K562 (cell line): Measurements from ENCODE around the gene AGPAT4. TPM values are rescaled to one million over a fixed set of nuclear protein-coding genes. Genes with fewer than 3 reads are reported as not detected.
A peak's percentile ranks its signal among the peaks of the same experiment; 100 is the strongest.

Experiments
- ATAC-seq: fragments of 200-7000 bp; cut with Tn5 transposase; 3 replicates; pipeline ENCODE4 v1.9.1; 2020; ENCODE audit warnings: moderate library complexity
- BruUV-seq: library from RNA; stranded (reverse); fragments of 400-500 nt; replicated peaks from 2 replicates; lab custom pipeline; 2021; lab: Mats Ljungman, UMichigan
- CTCF ChIA-PET: fragments of 300-600 bp; formaldehyde crosslinking; extraction: SDS; loops from one replicate; lab custom pipeline; 2021; ENCODE audit warnings: low intra/inter-chr PET ratio; lab: Yijun Ruan, JAX
- POLR2A ChIA-PET: fragments of 300-600, 350-650 bp; sonication (Branson Sonifier 250); formaldehyde crosslinking; extraction: SDS; loops from one replicate; lab custom pipeline; 2021; ENCODE audit warnings: antibody characterized with exemption, inconsistent platforms; lab: Yijun Ruan, JAX
- DNase-seq, 4 experiments: peaks; one replicate each; pipeline versions ENCODE4 v3.0.0 to v3.0.0-alpha.2; 2011 to 2018; ENCODE audit warnings: low spot score in 3 of 4, mixed read lengths in 3 of 4; ENCODE audit errors: extremely low read depth in 1 of 4
- FAIRE-seq: peaks from 2 replicates; lab custom pipeline; 2011; peaks lifted over from hg19 to GRCh38; lab: Jason Lieb, UNC
- H2AFZ ChIP-seq: 2 replicates; pipeline ENCODE4 v1.6.0; 2011; ENCODE audit warnings: low read depth, low read length, control low read depth, inconsistent platforms
- H3K27ac ChIP-seq: fragments of 200-600 bp; 3 replicates; pipeline ENCODE4 v1.8.0; 2011; ENCODE audit warnings: low read depth, mild to moderate bottlenecking, control low read depth, inconsistent platforms, low read length, moderate library complexity, mixed read lengths; ENCODE audit errors: extremely low read depth
- H3K27me3 ChIP-seq, 2 experiments: fragments of 300-600 bp in 1 of 2; 2 replicates in 1 of 2; 3 replicates in 1 of 2; pipeline versions ENCODE4 v1.6.0 to v1.8.0; 2011; ENCODE audit warnings: inconsistent platforms in 2 of 2, low read length in 2 of 2, mild to moderate bottlenecking in 1 of 2, mixed read lengths in 1 of 2, moderate library complexity in 1 of 2; ENCODE audit not compliant: control insufficient read depth in 2 of 2, insufficient read depth in 2 of 2
- H3K36me3 ChIP-seq: fragments of 300-600 bp; 3 replicates; pipeline ENCODE4 v1.8.0; 2011; ENCODE audit warnings: mild to moderate bottlenecking, low read length, inconsistent platforms; ENCODE audit not compliant: control insufficient read depth, insufficient read depth
- H3K4me1 ChIP-seq, 2 experiments: fragments of 200-600 bp in 1 of 2; replicated peaks in 1 of 2; 2 replicates in 1 of 2; 3 replicates in 1 of 2; pipeline versions ENCODE4 v1.5.1 to v1.8.0; 2011; ENCODE audit warnings: inconsistent platforms in 2 of 2, low read length in 2 of 2, mild to moderate bottlenecking in 1 of 2, mixed read lengths in 1 of 2, moderate library complexity in 1 of 2; ENCODE audit not compliant: control insufficient read depth in 2 of 2, insufficient read depth in 2 of 2
- H3K4me2 ChIP-seq: 2 replicates; pipeline ENCODE4 v1.6.1; 2011; ENCODE audit warnings: low read length, control low read depth, inconsistent platforms, mixed read lengths; ENCODE audit not compliant: insufficient read depth
- H3K4me3 ChIP-seq: fragments of 200-600 bp; sonication (generic), shearing (Covaris generic); 2 replicates; pipeline ENCODE4 v1.5.1; 2016; ENCODE audit warnings: control low read depth, inconsistent platforms
- H3K79me2 ChIP-seq: fragments of 200-600 bp; 3 replicates; pipeline ENCODE4 v1.8.0; 2011; ENCODE audit warnings: low read length, inconsistent platforms; ENCODE audit not compliant: control insufficient read depth, insufficient read depth
- H3K9ac ChIP-seq, 2 experiments: 2 replicates each; pipeline versions ENCODE4 v1.6.0 to v1.6.1; 2011; ENCODE audit warnings: low read depth in 2 of 2, low read length in 2 of 2, control low read depth in 1 of 2, inconsistent platforms in 1 of 2, mild to moderate bottlenecking in 1 of 2, mixed read lengths in 1 of 2; ENCODE audit not compliant: insufficient read depth in 1 of 2
- H3K9me1 ChIP-seq: one replicate; pipeline ENCODE4 v1.6.0; 2011; ENCODE audit warnings: inconsistent platforms, mild to moderate bottlenecking, low read length, moderate library complexity; ENCODE audit not compliant: control insufficient read depth, insufficient read depth
- H3K9me3 ChIP-seq: replicated peaks from 2 replicates; pipeline ENCODE4 v1.5.1; 2011; ENCODE audit warnings: low read depth, low read length, inconsistent platforms; ENCODE audit not compliant: control insufficient read depth, insufficient read depth
- H4K20me1 ChIP-seq: replicated peaks from 2 replicates; pipeline ENCODE4 v1.6.1; 2011; ENCODE audit warnings: low read length, inconsistent platforms, mixed read lengths; ENCODE audit not compliant: control insufficient read depth, insufficient read depth
- CEBPG ChIP-seq, 3 experiments: fragments of 200-800 bp in 1 of 3; sonication (Bioruptor generic) in 1 of 3; sonication (generic) in 1 of 3; formaldehyde crosslinking in 1 of 3; IDR thresholded peaks in 2 of 3; conservative IDR thresholded peaks in 1 of 3; 2 replicates each; pipeline versions ENCODE4 v1.6.1 to v1.8.0; 2016 to 2022; ENCODE audit warnings: missing compliant biosample characterization in 2 of 3, missing genetic modification characterization in 2 of 3, mild to moderate bottlenecking in 1 of 3, missing genetic modification reagents in 1 of 3
- ETV5 ChIP-seq: sonication (generic); formaldehyde crosslinking; IDR thresholded peaks from 2 replicates; pipeline ENCODE4 v1.4.0; 2020; ENCODE audit warnings: low read depth, mild to moderate bottlenecking, missing genetic modification reagents
- SAFB ChIP-seq: fragments of 200-400 bp; formaldehyde crosslinking; IDR thresholded peaks from 2 replicates; pipeline ENCODE4 v1.6.1; 2017; ENCODE audit warnings: low read depth, low read length, borderline replicate concordance
- SMARCB1 ChIP-seq: IDR thresholded peaks from 2 replicates; pipeline ENCODE4 v1.6.1; 2011; ENCODE audit warnings: improper control_type of control experiment, low read depth; ENCODE audit not compliant: insufficient read length
- U2AF1 ChIP-seq: fragments of 200-400 bp; formaldehyde crosslinking; optimal IDR thresholded peaks from 2 replicates; pipeline ENCODE3; 2017; ENCODE audit warnings: mild to moderate bottlenecking, low read depth, low read length, moderate library complexity
- ZSCAN29 ChIP-seq: fragments of 450-650 bp; IDR thresholded peaks from 2 replicates; pipeline ENCODE4 v1.6.1; 2017
- WGBS: fragments of 100-300 bp; shearing (Covaris generic); methylation state at CpG from one replicate; pipeline ENCODE4 v1.1.6; 2016; ENCODE audit warnings: low coverage, mixed read lengths; ENCODE audit not compliant: insufficient coverage; ENCODE audit errors: missing lambda C conversion rate; 5-methylcytosine and 5-hydroxymethylcytosine counted together
- in situ Hi-C: fragments of 300-500 bp; cut with MboI; formaldehyde crosslinking; loops from 4 replicates; pipeline ENCODE4 v1.15.0; 2018; ENCODE audit warnings: inconsistent platforms, mixed read lengths
- intact Hi-C: fragments of 100-400 bp; cut with micrococcal nuclease; formaldehyde crosslinking; loops from 2 replicates; pipeline ENCODE4 v1.14.2; 2022
- polyA plus RNA-seq, 8 experiments: library from polyadenylated mRNA; depleted of rRNA in 4 of 8; stranded (reverse) in 5 of 8; unstranded in 3 of 8; fragments of >200 nt; fragmentation: Nextera tagmentation in 2 of 8; fragmentation: Illumina TruSeq in 1 of 8; extraction: Ambion mirVana in 2 of 8; extraction: Trizol in 1 of 8; gene quantifications; 2 replicates each; pipeline versions ENCODE4 v1.2.1 to v1.2.3, GENCODE V29; 2011 to 2014; ENCODE audit warnings: inconsistent platforms in 1 of 8, missing spikeins in 1 of 8
- total RNA-seq, 7 experiments: library from RNA; depleted of rRNA in 6 of 7; stranded (reverse); fragments of >200 nt in 6 of 7; fragmentation: Illumina TruSeq in 2 of 7; extraction: Trizol in 2 of 7; gene quantifications; 2 replicates each; pipeline versions ENCODE4 v1.2.1 to v1.2.3, GENCODE V29; 2011 to 2021; ENCODE audit warnings: low replicate concordance in 1 of 7
- TF ChIP-seq, protein P1 (sequence below), 2 experiments: fragments of 150-350 bp in 1 of 2; IDR thresholded peaks; 2 replicates each; pipeline ENCODE4 v1.6.1; 2012 to 2016; ENCODE audit warnings: low read depth in 2 of 2, low read length in 2 of 2, mild to moderate bottlenecking in 1 of 2, moderate library complexity in 1 of 2

AGPAT4 gene
- total and polyA plus RNA-seq, 9 of the 15 experiments (the other 6 are each of a cell fraction or from before 2014, with no cell fraction given), result 2.2 to 15.0 (median 5.7) TPM

DNA sequence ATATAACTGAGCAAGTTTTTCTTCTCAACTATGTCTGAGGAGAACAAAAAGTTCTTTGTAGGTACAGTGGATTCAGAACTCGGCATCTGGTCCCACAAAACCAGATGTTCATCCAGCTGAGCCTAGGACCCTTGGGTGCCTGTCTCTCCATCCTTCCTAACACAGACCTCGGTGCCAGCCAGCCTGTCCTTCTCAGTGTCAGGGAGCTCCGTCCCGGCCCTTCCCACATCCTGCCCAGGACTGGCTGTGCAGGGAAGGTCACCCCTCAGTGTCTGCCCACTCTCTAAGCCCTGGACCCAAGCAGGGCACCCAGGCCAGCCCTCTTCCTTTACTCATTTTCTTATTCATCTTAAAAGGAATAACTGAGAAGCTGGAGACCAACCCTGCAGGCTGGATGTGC is 32.0 kb upstream of the AGPAT4 start (continued):
- TF ChIP-seq U2AF1 (no peak), ETV5 (CRISPR knock-in tag) (no peak), SAFB (no peak), SMARCB1 (no peak), ZSCAN29 (no peak)
- TF ChIP-seq, protein P1, sequence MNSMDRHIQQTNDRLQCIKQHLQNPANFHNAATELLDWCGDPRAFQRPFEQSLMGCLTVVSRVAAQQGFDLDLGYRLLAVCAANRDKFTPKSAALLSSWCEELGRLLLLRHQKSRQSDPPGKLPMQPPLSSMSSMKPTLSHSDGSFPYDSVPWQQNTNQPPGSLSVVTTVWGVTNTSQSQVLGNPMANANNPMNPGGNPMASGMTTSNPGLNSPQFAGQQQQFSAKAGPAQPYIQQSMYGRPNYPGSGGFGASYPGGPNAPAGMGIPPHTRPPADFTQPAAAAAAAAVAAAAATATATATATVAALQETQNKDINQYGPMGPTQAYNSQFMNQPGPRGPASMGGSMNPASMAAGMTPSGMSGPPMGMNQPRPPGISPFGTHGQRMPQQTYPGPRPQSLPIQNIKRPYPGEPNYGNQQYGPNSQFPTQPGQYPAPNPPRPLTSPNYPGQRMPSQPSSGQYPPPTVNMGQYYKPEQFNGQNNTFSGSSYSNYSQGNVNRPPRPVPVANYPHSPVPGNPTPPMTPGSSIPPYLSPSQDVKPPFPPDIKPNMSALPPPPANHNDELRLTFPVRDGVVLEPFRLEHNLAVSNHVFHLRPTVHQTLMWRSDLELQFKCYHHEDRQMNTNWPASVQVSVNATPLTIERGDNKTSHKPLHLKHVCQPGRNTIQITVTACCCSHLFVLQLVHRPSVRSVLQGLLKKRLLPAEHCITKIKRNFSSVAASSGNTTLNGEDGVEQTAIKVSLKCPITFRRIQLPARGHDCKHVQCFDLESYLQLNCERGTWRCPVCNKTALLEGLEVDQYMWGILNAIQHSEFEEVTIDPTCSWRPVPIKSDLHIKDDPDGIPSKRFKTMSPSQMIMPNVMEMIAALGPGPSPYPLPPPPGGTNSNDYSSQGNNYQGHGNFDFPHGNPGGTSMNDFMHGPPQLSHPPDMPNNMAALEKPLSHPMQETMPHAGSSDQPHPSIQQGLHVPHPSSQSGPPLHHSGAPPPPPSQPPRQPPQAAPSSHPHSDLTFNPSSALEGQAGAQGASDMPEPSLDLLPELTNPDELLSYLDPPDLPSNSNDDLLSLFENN (IDR thresholded peaks at IDR 0.05; ENCODE audit: low read depth in 2 of 2, low read length in 2 of 2), result no peak

DNA sequence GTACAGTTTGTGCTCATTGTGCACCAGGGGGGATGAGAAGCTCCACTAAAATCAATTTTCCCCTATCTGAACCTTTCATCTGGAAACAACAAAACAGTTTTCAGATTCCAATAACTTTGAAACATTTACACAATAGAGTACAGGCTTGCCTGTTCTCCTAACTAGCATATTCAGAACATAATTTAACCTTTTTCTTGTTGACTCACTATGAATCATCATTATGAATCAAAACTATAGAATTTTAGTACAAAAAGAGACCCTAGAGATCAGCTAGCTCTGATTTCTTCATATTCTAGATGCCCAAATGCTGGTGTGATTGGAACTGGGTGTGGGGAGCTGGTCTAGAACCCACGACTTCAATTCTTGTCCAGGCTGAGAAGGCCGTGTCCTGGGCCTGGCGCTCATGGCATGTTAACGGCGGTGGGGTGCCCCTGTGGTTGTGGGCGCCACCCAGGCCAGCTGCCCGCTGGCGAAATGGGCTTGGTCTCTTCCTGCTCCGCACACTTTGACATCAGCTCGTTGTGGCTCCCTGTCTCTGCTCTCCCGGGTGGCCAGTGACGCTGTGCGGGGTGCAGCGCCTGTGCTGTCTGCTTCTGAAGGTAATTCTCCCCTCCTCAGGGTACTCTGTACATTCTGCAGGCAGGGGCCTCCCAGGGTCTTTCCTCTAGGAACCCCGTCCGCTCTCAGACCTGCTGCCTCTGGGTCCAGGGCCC is 29.9 kb upstream of the AGPAT4 start:
- BruUV-seq, result no TSS peak
- Histone ChIP-seq H3K36me3 (peaks cover 8% of the 10 kb centered on the region; the same call in 2 of the 3 replicates), H3K9me3 (no peaks in the 10 kb centered on the region), H3K4me2 (no peak overlapping the region), H3K9me1 (no peaks in the 10 kb centered on the region), H4K20me1 (no peaks in the 10 kb centered on the region), H3K27me3 (no peaks in the 10 kb centered on the region), H2AFZ (no peak overlapping the region), H3K79me2 (no peaks in the 10 kb centered on the region; the same call in 2 of the 3 replicates), H3K9ac (peak overlapping the region in 1 of 2 experiments; percentile 8; a peak in 1 of 4 replicates), H3K27ac (no peak overlapping the region), H3K4me3 (no peak overlapping the region), H3K4me1 (peaks cover 2 to 10% of the 10 kb centered on the region in 2 experiments; a peak in 3 of 5 replicates)
- in situ Hi-C loops (no loop called here), intact Hi-C loops (no loop called here)
- ATAC-seq, result no peak
- ChIA-PET POLR2A (interaction anchor here (1.1 kb wide), 1 partner anchor 10 kb away, joined by 3 read pairs; no protein-coding TSS in a partner anchor), CTCF (no interaction called here)
- FAIRE-seq, result no peak
- DNase-seq, result no peak
- 77% methylated on average over 16 of the region's 16 CpGs for WGBS
- TF ChIP-seq CEBPG (CRISPR knock-in tag; IDR thresholded peaks at IDR 0.05), result no peak
- no peak for TF ChIP-seq CEBPG (tag; conservative IDR thresholded peaks at IDR 0.05 in 1 of 2, IDR thresholded peaks at IDR 0.05 in 1 of 2)
